ENCODE measurements around the gene RABGEF1. TPM values are rescaled to one million over a fixed set of nuclear protein-coding genes. Genes with fewer than 3 reads are reported as not detected.
"Not testable (repeated sequence)": the region's sequence is repeated elsewhere in the genome, so short reads cannot be mapped to it uniquely, and the experiment has no call there.

Gene RABGEF1
- total and polyA plus RNA-seq, 5 donors from 2014 or later = 16.6 to 30.4 (median 19.1) TPM

- H3K4me1 ChIP-seq (ENCODE audit: control insufficient read depth, insufficient read depth, low read length, poor library complexity, severe bottlenecking) = peaks cover 17% of the 10 kb centered on the region
- Mint-ChIP-seq H3K36me3 (peaks cover 11% of the 10 kb centered on the region), H3K4me1 (peaks cover 0 to 47% (median 23%) of the 10 kb centered on the region in 4 donors), H3K4me3 (peak overlapping the region in 2 of 4 donors; percentile 48 to 70), H3K27me3 (no peaks in the 10 kb centered on the region), H3K9me3 (peaks cover 0 to 4% (median 0%) of the 10 kb centered on the region in 7 donors), H3K27ac (peak overlapping the region in 1 of 3 donors; percentile 11)
- DNase-seq (no peak), ATAC-seq (ENCODE audit: low read depth in 2 of 2) (no peak)
- H3K4me3 ChIP-seq (ENCODE audit: low read depth, low read length) = peak overlapping the region; percentile 6
- H3K9me3 ChIP-seq (ENCODE audit: control insufficient read depth in 2 of 2, low read length in 2 of 2) = peaks cover 0 to 6% of the 10 kb centered on the region in 2 experiments
- H3K27ac ChIP-seq (ENCODE audit: insufficient read depth, low read length, poor library complexity, severe bottlenecking) = no peak overlapping the region
- peaks cover 4% of the 10 kb centered on the region for H3K36me3 ChIP-seq (ENCODE audit: control insufficient read depth, insufficient read depth, low read length)
- no peaks in the 10 kb centered on the region for H3K27me3 ChIP-seq (ENCODE audit: control insufficient read depth, insufficient read depth, low read length)
Observed at GRCh38 chr7:66735850-66736249, 4.7 kb upstream of the RABGEF1 start.

- H3K27ac Mint-ChIP-seq = no peak overlapping the region
- H3K27me3 Mint-ChIP-seq = no peaks in the 10 kb centered on the region
- peak overlapping the region in 2 of 4 donors; percentile 27 to 70 for H3K4me3 Mint-ChIP-seq
- peaks cover 0 to 4% (median 0%) of the 10 kb centered on the region in 7 donors for H3K9me3 Mint-ChIP-seq
- no peaks in the 10 kb centered on the region for H3K27me3 ChIP-seq (ENCODE audit: control insufficient read depth, insufficient read depth, low read length)
- no peak for DNase-seq
- H3K4me1 ChIP-seq (ENCODE audit: control insufficient read depth, insufficient read depth, low read length, poor library complexity, severe bottlenecking) = peaks cover 26% of the 10 kb centered on the region
- H3K9me3 ChIP-seq (ENCODE audit: control insufficient read depth in 2 of 2, low read length in 2 of 2) = peaks cover 0 to 6% of the 10 kb centered on the region in 2 experiments
- H3K27ac ChIP-seq (ENCODE audit: insufficient read depth, low read length, poor library complexity, severe bottlenecking) = no peak overlapping the region
- ATAC-seq (ENCODE audit: low read depth in 2 of 2) = no peak
- peaks cover 4% of the 10 kb centered on the region for H3K36me3 ChIP-seq (ENCODE audit: control insufficient read depth, insufficient read depth, low read length)
- H3K4me1 Mint-ChIP-seq = peaks cover 0 to 54% (median 23%) of the 10 kb centered on the region in 4 donors
- H3K36me3 Mint-ChIP-seq = peaks cover 11% of the 10 kb centered on the region
- no peak overlapping the region for H3K4me3 ChIP-seq (ENCODE audit: low read depth, low read length)
Observed at GRCh38 chr7:66736892-66737291, 3.6 kb upstream of the RABGEF1 start.

GRCh38 chr7:66737667-66738066 lies 2.9 kb upstream of the RABGEF1 start:
- peak overlapping the region in 1 of 3 donors; percentile 12 for H3K27ac Mint-ChIP-seq
- peak overlapping the region in 2 of 4 donors; percentile 31 to 70 for H3K4me3 Mint-ChIP-seq
- H3K36me3 Mint-ChIP-seq = peaks cover 11% of the 10 kb centered on the region
- H3K27me3 ChIP-seq (ENCODE audit: control insufficient read depth, insufficient read depth, low read length) = no peaks in the 10 kb centered on the region
- H3K27me3 Mint-ChIP-seq = no peaks in the 10 kb centered on the region
- no peak overlapping the region for H3K4me3 ChIP-seq (ENCODE audit: low read depth, low read length)
- no peak overlapping the region for H3K27ac ChIP-seq (ENCODE audit: insufficient read depth, low read length, poor library complexity, severe bottlenecking)
- peaks cover 0 to 4% (median 0%) of the 10 kb centered on the region in 7 donors for H3K9me3 Mint-ChIP-seq
- peaks cover 0 to 62% (median 29%) of the 10 kb centered on the region in 4 donors for H3K4me1 Mint-ChIP-seq
- ATAC-seq (ENCODE audit: low read depth in 2 of 2) (no peak), DNase-seq (no peak)
- peaks cover 26% of the 10 kb centered on the region for H3K4me1 ChIP-seq (ENCODE audit: control insufficient read depth, insufficient read depth, low read length, poor library complexity, severe bottlenecking)
- H3K36me3 ChIP-seq (ENCODE audit: control insufficient read depth, insufficient read depth, low read length) = peaks cover 4% of the 10 kb centered on the region
- peaks cover 0 to 6% of the 10 kb centered on the region in 2 experiments for H3K9me3 ChIP-seq (ENCODE audit: control insufficient read depth in 2 of 2, low read length in 2 of 2)

- peaks cover 0 to 64% (median 30%) of the 10 kb centered on the region in 4 donors for H3K4me1 Mint-ChIP-seq
- H3K27ac ChIP-seq (ENCODE audit: insufficient read depth, low read length, poor library complexity, severe bottlenecking) = peak overlapping the region; percentile 94
- ATAC-seq (ENCODE audit: low read depth in 2 of 2) (no peak), DNase-seq (no peak)
- peak overlapping the region; percentile 96 to 98 (median 98) for H3K27ac Mint-ChIP-seq
- no peaks in the 10 kb centered on the region for H3K27me3 Mint-ChIP-seq
- H3K4me3 ChIP-seq (ENCODE audit: low read depth, low read length) = peak overlapping the region; percentile 86
- peaks cover 11% of the 10 kb centered on the region for H3K36me3 Mint-ChIP-seq
- no peaks in the 10 kb centered on the region for H3K27me3 ChIP-seq (ENCODE audit: control insufficient read depth, insufficient read depth, low read length)
- peaks cover 0 to 4% (median 0%) of the 10 kb centered on the region in 7 donors for H3K9me3 Mint-ChIP-seq
- peaks cover 4% of the 10 kb centered on the region for H3K36me3 ChIP-seq (ENCODE audit: control insufficient read depth, insufficient read depth, low read length)
- H3K9me3 ChIP-seq (ENCODE audit: control insufficient read depth in 2 of 2, low read length in 2 of 2) = peaks cover 0 to 6% of the 10 kb centered on the region in 2 experiments
- H3K4me1 ChIP-seq (ENCODE audit: control insufficient read depth, insufficient read depth, low read length, poor library complexity, severe bottlenecking) = peaks cover 26% of the 10 kb centered on the region
- H3K4me3 Mint-ChIP-seq = peak overlapping the region; percentile 96 to 100 (median 98)
Observed at GRCh38 chr7:66739477-66739876, 1.1 kb upstream of the RABGEF1 start.

GRCh38 chr7:66739953-66740301 lies 606 bp upstream of the RABGEF1 start:
- Histone ChIP-seq H3K4me3 (ENCODE audit: low read depth, low read length) (peak overlapping the region; percentile 86), H3K4me1 (ENCODE audit: control insufficient read depth, insufficient read depth, low read length, poor library complexity, severe bottlenecking) (peaks cover 26% of the 10 kb centered on the region), H3K9me3 (ENCODE audit: control insufficient read depth in 2 of 2, low read length in 2 of 2) (peaks cover 0 to 6% of the 10 kb centered on the region in 2 experiments), H3K36me3 (ENCODE audit: control insufficient read depth, insufficient read depth, low read length) (peaks cover 4% of the 10 kb centered on the region), H3K27me3 (ENCODE audit: control insufficient read depth, insufficient read depth, low read length) (no peaks in the 10 kb centered on the region), H3K27ac (ENCODE audit: insufficient read depth, low read length, poor library complexity, severe bottlenecking) (peak overlapping the region; percentile 94)
- Mint-ChIP-seq H3K4me3 (peak overlapping the region; percentile 96 to 100 (median 98)), H3K27ac (peak overlapping the region; percentile 96 to 98 (median 98)), H3K4me1 (peaks cover 0 to 67% (median 32%) of the 10 kb centered on the region in 4 donors), H3K36me3 (peaks cover 13% of the 10 kb centered on the region), H3K27me3 (no peaks in the 10 kb centered on the region), H3K9me3 (peaks cover 0 to 4% (median 0%) of the 10 kb centered on the region in 7 donors)
- no peak for DNase-seq
- no peak for ATAC-seq (ENCODE audit: low read depth in 2 of 2)

- not testable (repeated sequence) for H3K27me3 Mint-ChIP-seq; H3K27me3 ChIP-seq (ENCODE audit: control insufficient read depth, insufficient read depth, low read length); H3K36me3 Mint-ChIP-seq; H3K36me3 ChIP-seq (ENCODE audit: control insufficient read depth, insufficient read depth, low read length); H3K9me3 ChIP-seq (ENCODE audit: control insufficient read depth in 2 of 2, low read length in 2 of 2); H3K9me3 Mint-ChIP-seq
- peak in 1 of 2 donors; percentile 4 for ATAC-seq (ENCODE audit: low read depth in 2 of 2)
- Mint-ChIP-seq H3K27ac (peak overlapping the region in 2 of 3 donors; percentile 98), H3K4me1 (peaks cover 4 to 68% (median 31%) of the 10 kb centered on the region in 4 donors), H3K4me3 (peak overlapping the region; percentile 96 to 100 (median 98))
- peak overlapping the region; percentile 48 for H3K4me3 ChIP-seq (ENCODE audit: low read depth, low read length)
- peak overlapping the region; percentile 94 for H3K27ac ChIP-seq (ENCODE audit: insufficient read depth, low read length, poor library complexity, severe bottlenecking)
- DNase-seq = peak in 2 of 3 donors; percentile 30 to 61
- peaks cover 26% of the 10 kb centered on the region for H3K4me1 ChIP-seq (ENCODE audit: control insufficient read depth, insufficient read depth, low read length, poor library complexity, severe bottlenecking)
Observed at GRCh38 chr7:66740980-66741709, 612 bp downstream of the RABGEF1 start.

GRCh38 chr7:66741710-66742049 lies 1.1 kb downstream of the RABGEF1 start:
- Histone ChIP-seq H3K27me3 (ENCODE audit: control insufficient read depth, insufficient read depth, low read length) (no peaks in the 10 kb centered on the region), H3K36me3 (ENCODE audit: control insufficient read depth, insufficient read depth, low read length) (no peaks in the 10 kb centered on the region), H3K27ac (ENCODE audit: insufficient read depth, low read length, poor library complexity, severe bottlenecking) (peak overlapping the region; percentile 94), H3K4me1 (ENCODE audit: control insufficient read depth, insufficient read depth, low read length, poor library complexity, severe bottlenecking) (peaks cover 26% of the 10 kb centered on the region), H3K4me3 (ENCODE audit: low read depth, low read length) (peak overlapping the region; percentile 48), H3K9me3 (ENCODE audit: control insufficient read depth in 2 of 2, low read length in 2 of 2) (no peaks in the 10 kb centered on the region)
- Mint-ChIP-seq H3K27ac (peak overlapping the region in 2 of 3 donors; percentile 98), H3K9me3 (no peaks in the 10 kb centered on the region), H3K4me1 (peaks cover 4 to 66% (median 28%) of the 10 kb centered on the region in 4 donors), H3K36me3 (peaks cover 3% of the 10 kb centered on the region), H3K27me3 (no peaks in the 10 kb centered on the region), H3K4me3 (peak overlapping the region; percentile 96 to 100 (median 98))
- no peak for DNase-seq
- no peak for ATAC-seq (ENCODE audit: low read depth in 2 of 2)
